Measurements from ENCODE around the gene CD300E.

CD300E gene

DNA sequence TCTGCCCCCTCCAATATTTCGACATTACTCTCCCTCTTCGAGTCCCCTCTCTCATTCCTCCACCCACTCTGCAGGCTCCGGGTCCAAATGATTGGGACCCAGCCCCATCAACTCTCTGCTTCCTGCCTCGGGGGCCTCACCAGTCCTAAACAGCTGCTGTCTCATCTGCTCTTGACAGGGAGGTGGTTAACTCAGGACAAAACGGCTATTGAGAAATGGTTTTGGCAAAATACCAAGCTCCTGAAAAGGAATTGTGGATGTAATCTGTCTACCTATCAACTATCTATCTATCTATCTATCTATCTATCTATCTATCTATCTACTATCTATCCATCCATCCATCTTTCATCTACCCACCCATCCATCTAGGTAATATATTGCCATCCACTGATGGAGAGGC lies 58.4 kb downstream of the CD300E start:
- TF ChIP-seq, protein P1, sequence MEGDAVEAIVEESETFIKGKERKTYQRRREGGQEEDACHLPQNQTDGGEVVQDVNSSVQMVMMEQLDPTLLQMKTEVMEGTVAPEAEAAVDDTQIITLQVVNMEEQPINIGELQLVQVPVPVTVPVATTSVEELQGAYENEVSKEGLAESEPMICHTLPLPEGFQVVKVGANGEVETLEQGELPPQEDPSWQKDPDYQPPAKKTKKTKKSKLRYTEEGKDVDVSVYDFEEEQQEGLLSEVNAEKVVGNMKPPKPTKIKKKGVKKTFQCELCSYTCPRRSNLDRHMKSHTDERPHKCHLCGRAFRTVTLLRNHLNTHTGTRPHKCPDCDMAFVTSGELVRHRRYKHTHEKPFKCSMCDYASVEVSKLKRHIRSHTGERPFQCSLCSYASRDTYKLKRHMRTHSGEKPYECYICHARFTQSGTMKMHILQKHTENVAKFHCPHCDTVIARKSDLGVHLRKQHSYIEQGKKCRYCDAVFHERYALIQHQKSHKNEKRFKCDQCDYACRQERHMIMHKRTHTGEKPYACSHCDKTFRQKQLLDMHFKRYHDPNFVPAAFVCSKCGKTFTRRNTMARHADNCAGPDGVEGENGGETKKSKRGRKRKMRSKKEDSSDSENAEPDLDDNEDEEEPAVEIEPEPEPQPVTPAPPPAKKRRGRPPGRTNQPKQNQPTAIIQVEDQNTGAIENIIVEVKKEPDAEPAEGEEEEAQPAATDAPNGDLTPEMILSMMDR (IDR thresholded peaks at IDR 0.05; ENCODE audit: extremely low read depth, missing control alignments): no peak

DNA sequence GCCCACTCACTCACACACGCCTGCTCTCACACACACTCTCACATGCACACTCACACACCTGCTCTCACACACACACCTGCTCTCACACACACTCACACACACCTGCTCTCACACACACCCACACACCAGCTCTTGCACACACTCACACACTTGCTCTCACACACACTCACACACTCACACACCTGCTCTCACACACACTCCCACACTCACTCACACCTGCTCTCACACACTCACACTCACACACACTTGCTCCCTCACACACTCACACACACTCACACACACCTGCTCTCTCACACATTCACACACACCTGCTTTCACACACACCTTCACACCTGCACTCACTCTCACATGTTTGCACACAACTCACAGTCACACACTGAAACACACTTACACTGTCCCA lies 60.2 kb downstream of the CD300E start:
- TF ChIP-seq, protein P1 (IDR thresholded peaks at IDR 0.05; ENCODE audit: extremely low read depth, missing control alignments): no peak
- DNase-seq (ENCODE audit: low spot score): no peak

More for the DNA sequence above, 58.4 kb downstream of the CD300E start:
- DNase-seq (ENCODE audit: low spot score): no peak

DNA sequence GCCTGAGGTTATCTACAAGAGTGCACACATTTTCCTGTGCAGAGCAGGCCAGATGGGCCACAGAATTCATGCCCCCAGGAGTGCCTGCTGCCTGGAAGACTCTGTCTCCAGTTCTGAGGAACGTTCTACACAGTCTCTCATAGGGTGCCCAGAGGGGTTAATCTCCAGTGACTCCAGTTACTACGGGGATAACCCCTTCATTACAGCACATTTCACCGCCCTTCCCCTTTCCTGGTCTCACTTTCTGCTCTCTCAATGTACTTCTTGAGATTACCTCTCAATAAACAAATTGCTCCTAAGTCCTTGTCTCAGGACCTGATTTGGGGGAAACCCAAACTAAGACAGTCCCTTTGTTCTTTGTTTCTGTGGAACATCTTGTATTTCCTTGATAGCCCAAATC lies 62.0 kb downstream of the CD300E start:
- TF ChIP-seq, protein P1 (IDR thresholded peaks at IDR 0.05; ENCODE audit: extremely low read depth, missing control alignments): no peak
- no peak for DNase-seq (ENCODE audit: low spot score)
